HG02981 (cell line): Measurements from ENCODE around the gene ATP6V0B.

ENCODE experiments used
- ATAC-seq: cut with Tn5 transposase; IDR thresholded peaks from one replicate; pipeline ENCODE4 v1.9.1; 2021; ENCODE audit warnings: mild to moderate bottlenecking, moderate library complexity; ENCODE audit not compliant: unreplicated experiment

ATP6V0B gene

DNA sequence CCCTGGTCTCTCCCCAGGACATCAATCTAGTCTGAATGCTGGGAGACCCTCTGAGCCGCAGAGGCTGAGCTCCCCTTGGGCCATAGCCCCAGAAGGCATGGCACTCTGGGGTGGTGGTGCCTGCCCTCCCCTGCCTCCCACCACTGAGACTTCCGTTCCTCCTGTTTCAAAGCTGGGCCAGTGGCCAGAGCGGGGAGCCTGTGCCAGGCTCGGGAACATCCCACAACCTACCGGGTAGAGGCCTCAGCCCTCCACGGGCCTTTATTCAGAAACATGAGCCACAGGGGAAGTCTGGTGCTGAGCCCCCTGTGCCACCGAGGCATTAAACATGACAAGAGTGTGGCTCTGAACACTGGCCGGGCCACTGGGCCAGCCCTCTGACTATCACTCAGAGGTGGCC is 24.7 kb downstream of the ATP6V0B start:
- no peak for ATAC-seq

GRCh38 chr1:44000122-44000665 is 25.4 kb downstream of the ATP6V0B start:
- no peak for ATAC-seq

DNA sequence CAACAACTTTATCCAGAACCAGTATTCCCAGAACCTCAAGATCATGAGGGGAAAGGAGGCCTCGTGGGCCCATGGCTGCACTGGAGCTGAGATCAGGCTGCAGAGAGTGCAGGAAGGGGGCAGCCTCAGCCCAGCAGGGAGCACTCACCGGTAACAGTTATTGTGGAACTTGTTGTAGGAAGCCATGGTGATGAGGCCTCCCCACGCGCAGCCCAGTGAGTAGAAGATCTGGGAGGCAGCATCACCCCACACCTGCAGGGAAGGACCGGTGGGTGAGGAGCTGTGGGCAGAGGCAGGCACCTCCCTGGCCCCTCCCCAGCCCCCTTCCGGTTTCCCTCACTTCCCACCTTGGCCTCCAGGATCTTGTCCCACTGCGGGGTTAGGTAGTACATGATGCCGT is 27.4 kb downstream of the ATP6V0B start:
- ATAC-seq = no peak

GRCh38 chr1:44002606-44003157 is 27.9 kb downstream of the ATP6V0B start:
- ATAC-seq = no peak

GRCh38 chr1:44008259-44008658 is 33.5 kb downstream of the ATP6V0B start:
- ATAC-seq = no peak

- no peak for ATAC-seq
Measured at GRCh38 chr1:44010935-44011471, 36.2 kb downstream of the ATP6V0B start.

DNA sequence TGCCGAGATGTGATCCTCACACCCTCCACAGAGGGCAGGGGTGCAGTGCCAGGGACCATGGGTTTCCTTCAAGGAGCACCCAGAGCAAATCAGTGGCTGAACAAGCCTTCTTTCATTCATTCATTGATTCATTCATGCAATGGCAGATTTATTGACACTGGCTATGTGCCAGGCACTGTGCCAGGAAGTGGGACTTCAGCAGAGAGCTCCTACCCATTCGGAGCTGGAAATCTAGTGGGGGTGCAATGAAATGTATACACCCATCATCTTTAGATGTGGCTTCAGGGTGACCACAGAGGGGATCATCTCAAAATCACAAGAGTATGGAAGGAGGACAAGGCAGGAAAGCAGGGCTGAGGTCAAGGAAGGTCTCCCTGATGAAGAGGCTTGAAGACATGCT is 37.6 kb downstream of the ATP6V0B start:
- no peak for ATAC-seq

GRCh38 chr1:44012941-44013609 is 38.3 kb downstream of the ATP6V0B start:
- no peak for ATAC-seq

DNA sequence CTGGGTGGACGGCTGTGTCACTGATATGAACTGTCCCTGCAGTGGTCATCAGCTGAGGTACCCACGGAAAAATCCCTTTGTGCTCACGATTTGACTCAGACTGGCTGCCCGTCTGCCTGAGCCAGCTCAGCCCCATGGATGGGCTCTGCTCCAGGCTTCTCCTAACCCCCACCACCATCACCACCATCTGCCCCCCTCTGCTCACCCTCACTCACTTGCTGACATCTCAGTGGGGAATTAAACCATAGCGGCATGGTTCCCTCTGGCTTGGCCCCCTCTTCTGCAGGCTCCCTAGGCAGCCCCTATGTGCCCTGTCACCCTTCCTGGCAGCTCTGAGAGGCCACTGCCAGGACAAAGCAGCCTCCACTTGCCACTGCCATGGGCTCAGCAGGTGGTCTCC is 39.2 kb downstream of the ATP6V0B start:
- no peak for ATAC-seq

GRCh38 chr1:44014365-44015104 is 39.8 kb downstream of the ATP6V0B start:
- no peak for ATAC-seq

- ATAC-seq = no peak
Measured at GRCh38 chr1:44015206-44015605, 40.4 kb downstream of the ATP6V0B start.

- no peak for ATAC-seq
Measured at GRCh38 chr1:44016041-44016889, 41.5 kb downstream of the ATP6V0B start.

DNA sequence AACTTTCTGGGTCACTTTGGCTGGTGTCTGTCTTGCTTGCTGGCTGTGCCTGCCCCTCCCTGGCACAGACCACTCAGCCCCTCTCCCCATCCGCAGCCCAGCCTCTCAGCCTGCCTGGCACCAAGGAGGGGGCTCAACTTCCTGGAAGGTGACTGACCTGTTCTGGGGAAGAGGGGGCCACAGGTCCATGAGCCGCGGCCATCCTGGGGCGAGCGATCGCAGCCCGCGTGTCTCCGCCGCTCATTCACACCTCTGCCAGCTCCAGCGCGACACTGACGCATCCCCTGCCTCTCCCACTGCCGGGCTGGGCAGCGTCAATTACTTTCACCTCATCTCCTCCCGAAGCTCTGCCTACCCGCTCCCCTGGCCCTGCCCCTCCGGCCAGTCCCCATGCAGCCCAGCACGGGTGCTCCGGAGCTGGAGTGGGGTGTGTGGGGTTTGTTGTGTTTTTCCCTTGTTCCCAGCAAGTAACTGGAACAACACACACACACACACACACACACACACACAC is 42.2 kb downstream of the ATP6V0B start:
- no peak for ATAC-seq

DNA sequence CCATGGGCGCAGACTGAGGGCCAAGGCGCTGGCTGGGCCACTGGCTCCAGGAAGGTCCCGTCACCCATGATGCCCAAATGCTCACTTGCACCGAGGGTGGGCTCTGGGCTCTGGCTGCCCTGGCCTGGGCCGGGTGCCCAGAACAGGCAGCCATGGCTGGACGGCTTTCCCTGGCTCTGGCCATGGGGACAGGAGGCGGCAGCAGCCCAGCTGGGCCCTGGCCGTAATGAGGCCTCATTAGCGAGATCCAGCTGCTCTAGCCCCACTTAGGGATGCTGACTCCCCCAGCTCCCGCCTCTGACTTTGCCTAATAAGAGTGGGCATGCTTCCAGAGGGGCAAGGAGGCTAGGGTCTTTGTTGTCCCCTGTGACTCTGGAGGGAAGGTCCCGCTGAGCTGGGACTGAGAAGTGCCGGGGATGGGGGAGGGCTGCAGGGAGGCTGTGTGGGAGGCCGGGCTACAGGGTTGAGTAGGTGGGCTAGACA is 44.7 kb downstream of the ATP6V0B start:
- ATAC-seq = no peak

GRCh38 chr1:44020464-44020863 is 45.7 kb downstream of the ATP6V0B start:
- no peak for ATAC-seq

GRCh38 chr1:44021156-44021555 is 46.4 kb downstream of the ATP6V0B start:
- ATAC-seq = no peak

DNA sequence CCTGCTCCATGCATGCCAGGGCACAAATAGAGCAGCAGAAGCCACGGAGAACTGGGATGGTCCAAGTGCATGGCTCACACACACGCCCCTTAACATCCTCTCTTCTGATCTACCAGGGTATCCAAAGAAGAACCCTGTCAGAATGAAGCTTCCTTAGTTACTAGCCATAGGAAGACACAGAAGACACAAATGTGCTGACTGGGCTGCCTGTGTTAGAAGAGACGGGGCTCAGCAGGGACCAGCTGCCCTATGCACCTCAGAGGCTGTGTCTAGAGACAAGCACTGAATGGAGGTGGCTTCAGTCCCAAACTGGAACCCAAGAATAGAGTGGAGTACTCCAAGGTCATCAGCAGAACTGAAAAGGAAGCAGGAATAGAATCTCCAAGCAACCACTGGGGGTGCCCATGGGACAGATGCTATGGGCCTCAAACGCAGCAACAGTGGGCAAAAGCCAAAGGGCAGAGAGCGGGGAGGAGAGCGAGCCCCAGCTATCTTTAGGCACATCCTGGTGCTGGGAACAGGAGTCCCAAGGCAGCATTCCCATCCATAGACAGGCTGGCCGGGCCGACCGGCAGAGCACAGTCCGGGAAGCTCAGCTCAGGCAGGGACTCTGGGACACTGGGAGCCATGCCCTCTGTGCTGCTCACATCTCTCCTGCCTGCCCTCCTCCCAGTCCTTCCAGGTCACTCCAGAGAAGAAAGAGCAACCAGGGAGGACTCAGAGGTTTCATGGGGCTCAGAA is 47.0 kb downstream of the ATP6V0B start:
- no peak for ATAC-seq

- no peak for ATAC-seq
Measured at GRCh38 chr1:44024031-44024902, 49.5 kb downstream of the ATP6V0B start.
